Erythroblast (primary cell): ENCODE results near the gene SSB.

Source experiments
- GATA1 ChIP-seq: IDR thresholded peaks from 2 replicates; pipeline ENCODE4 v1.6.1; 2011; ENCODE audit warnings: low read depth, mild to moderate bottlenecking, control low read depth, low read length, moderate library complexity
- POLR2A ChIP-seq: IDR thresholded peaks from 2 replicates; pipeline ENCODE4 v1.6.1; 2011; ENCODE audit warnings: mild to moderate bottlenecking, low read length

- TF ChIP-seq POLR2A (no peak), GATA1 (no peak)
These were observed 51.0 kb downstream of the SSB start for GRCh38 chr2:169849710-169850109.
